Mesendoderm (in vitro differentiated cells): ENCODE measurements around the gene HP1BP3.
A peak's percentile ranks its signal among the peaks of the same experiment; 100 is the strongest.

Source experiments
- DNase-seq: peaks from one replicate; pipeline ENCODE4 v3.0.0; 2013
- H2AK5ac ChIP-seq: 2 replicates; pipeline ENCODE4 v1.6.1; 2013; ENCODE audit warnings: low read length, inconsistent platforms
- H2BK120ac ChIP-seq: 2 replicates; pipeline ENCODE4 v1.6.1; 2013; ENCODE audit warnings: low read depth, mild to moderate bottlenecking, low read length, moderate library complexity, mixed read lengths
- H2BK15ac ChIP-seq: replicated peaks from 2 replicates; pipeline ENCODE4 v1.6.1; 2013; ENCODE audit warnings: low read depth, mild to moderate bottlenecking, moderate library complexity
- H2BK5ac ChIP-seq: 2 replicates; pipeline ENCODE4 v1.6.1; 2013; ENCODE audit warnings: low read length, inconsistent platforms
- H3K18ac ChIP-seq: 2 replicates; pipeline ENCODE4 v1.6.1; 2013; ENCODE audit warnings: mild to moderate bottlenecking, low read length, mixed read lengths
- H3K23ac ChIP-seq: one replicate; pipeline ENCODE4 v1.6.1; 2013; ENCODE audit warnings: low read length
- H3K27ac ChIP-seq: 2 replicates; pipeline ENCODE4 v1.5.1; 2013; ENCODE audit warnings: low read depth, mild to moderate bottlenecking, inconsistent platforms, low read length, moderate library complexity
- H3K27me3 ChIP-seq: 2 replicates; pipeline ENCODE4 v1.6.1; 2013; ENCODE audit warnings: low read length, control low read depth, mild to moderate bottlenecking, inconsistent platforms; ENCODE audit not compliant: insufficient read depth, poor library complexity
- H3K36me3 ChIP-seq: 2 replicates; pipeline ENCODE4 v1.6.1; 2013; ENCODE audit warnings: low read length, inconsistent platforms; ENCODE audit not compliant: control insufficient read depth, insufficient read depth
- H3K4ac ChIP-seq: one replicate; pipeline ENCODE4 v1.6.1; 2013; ENCODE audit warnings: low read depth, mild to moderate bottlenecking, low read length, moderate library complexity
- H3K4me1 ChIP-seq: 2 replicates; pipeline ENCODE4 v1.6.1; 2013; ENCODE audit warnings: low read depth, low read length, inconsistent platforms; ENCODE audit not compliant: control insufficient read depth
- H3K4me2 ChIP-seq: 2 replicates; pipeline ENCODE4 v1.6.1; 2013; ENCODE audit warnings: low read length
- H3K4me3 ChIP-seq: 2 replicates; pipeline ENCODE4 v1.5.1; 2013; ENCODE audit warnings: mild to moderate bottlenecking, low read length
- H3K56ac ChIP-seq: one replicate; pipeline ENCODE4 v1.6.1; 2013; ENCODE audit warnings: low read length
- H3K79me1 ChIP-seq: 2 replicates; pipeline ENCODE4 v1.6.1; 2013; ENCODE audit warnings: low read length, inconsistent platforms
- H3K79me2 ChIP-seq: 2 replicates; pipeline ENCODE4 v1.6.1; 2013; ENCODE audit warnings: mild to moderate bottlenecking, low read length; ENCODE audit not compliant: control insufficient read depth, insufficient read depth
- H3K9ac ChIP-seq: 2 replicates; pipeline ENCODE4 v1.6.1; 2013; ENCODE audit warnings: low read length, inconsistent platforms
- H4K5ac ChIP-seq: one replicate; pipeline ENCODE4 v1.6.1; 2013; ENCODE audit warnings: low read length
- H4K8ac ChIP-seq: one replicate; pipeline ENCODE4 v1.6.1; 2013; ENCODE audit warnings: low read depth, mild to moderate bottlenecking, control low read depth, low read length, moderate library complexity
- WGBS: extraction: QIAGEN DNeasy Blood & Tissue Kit; methylation state at CpG from one replicate; pipeline ENCODE4 v1.1.7; 2013; ENCODE audit warnings: low lambda C conversion rate, missing lambda C conversion rate; ENCODE audit not compliant: insufficient coverage; ENCODE audit errors: extremely low coverage; 5-methylcytosine and 5-hydroxymethylcytosine counted together

The HP1BP3 gene

GRCh38 chr1:20716232-20716631 is 70.9 kb downstream of the HP1BP3 start:
- H3K27me3 ChIP-seq = no peaks in the 10 kb centered on the region
- no CpG with 5 or more reads among the region's 13 CpGs for WGBS
- no peak overlapping the region for H4K8ac ChIP-seq
- no peak overlapping the region for H3K18ac ChIP-seq
- H3K4me1 ChIP-seq = no peaks in the 10 kb centered on the region
- no peak overlapping the region for H2BK15ac ChIP-seq
- no peak overlapping the region for H3K4me2 ChIP-seq
- H3K36me3 ChIP-seq = no peaks in the 10 kb centered on the region
- H3K4me3 ChIP-seq = no peak overlapping the region
- no peak overlapping the region for H4K5ac ChIP-seq
- H3K79me2 ChIP-seq = no peaks in the 10 kb centered on the region
- no peak overlapping the region for H2AK5ac ChIP-seq
- H2BK5ac ChIP-seq = no peak overlapping the region
- no peak for DNase-seq
- no peak overlapping the region for H2BK120ac ChIP-seq
- H3K9ac ChIP-seq = no peak overlapping the region
- no peak overlapping the region for H3K27ac ChIP-seq
- no peak overlapping the region for H3K4ac ChIP-seq
- H3K56ac ChIP-seq = no peak overlapping the region
- H3K79me1 ChIP-seq = no peaks in the 10 kb centered on the region
- H3K23ac ChIP-seq = no peak overlapping the region

GRCh38 chr1:20715406-20715805 is 71.7 kb downstream of the HP1BP3 start:
- Histone ChIP-seq H3K79me1 (no peaks in the 10 kb centered on the region), H3K79me2 (no peaks in the 10 kb centered on the region), H3K4me1 (no peaks in the 10 kb centered on the region), H3K56ac (no peak overlapping the region), H3K9ac (no peak overlapping the region), H2BK15ac (no peak overlapping the region), H3K18ac (no peak overlapping the region), H2BK120ac (no peak overlapping the region), H3K27me3 (no peaks in the 10 kb centered on the region), H3K4me3 (no peak overlapping the region), H3K23ac (no peak overlapping the region), H2AK5ac (no peak overlapping the region), H2BK5ac (no peak overlapping the region), H4K8ac (no peak overlapping the region), H3K36me3 (no peaks in the 10 kb centered on the region), H3K27ac (no peak overlapping the region), H4K5ac (no peak overlapping the region), H3K4ac (no peak overlapping the region), H3K4me2 (no peak overlapping the region)
- no CpG with 5 or more reads among the region's 15 CpGs for WGBS
- DNase-seq = no peak

GRCh38 chr1:20713440-20713839 is 73.7 kb downstream of the HP1BP3 start:
- Histone ChIP-seq H3K56ac (no peak overlapping the region), H4K5ac (no peak overlapping the region), H3K4me1 (no peaks in the 10 kb centered on the region), H3K27me3 (no peaks in the 10 kb centered on the region), H2BK120ac (no peak overlapping the region), H3K18ac (no peak overlapping the region), H3K4me3 (no peak overlapping the region), H3K36me3 (no peaks in the 10 kb centered on the region), H3K23ac (no peak overlapping the region), H4K8ac (no peak overlapping the region), H3K4ac (no peak overlapping the region), H2AK5ac (no peak overlapping the region), H2BK15ac (no peak overlapping the region), H3K4me2 (no peak overlapping the region), H3K79me1 (no peaks in the 10 kb centered on the region), H3K79me2 (no peaks in the 10 kb centered on the region), H3K27ac (no peak overlapping the region), H3K9ac (no peak overlapping the region), H2BK5ac (no peak overlapping the region)
- no CpG with 5 or more reads among the region's 6 CpGs for WGBS
- DNase-seq = no peak

- Histone ChIP-seq H4K5ac (no peak overlapping the region), H2BK5ac (no peak overlapping the region), H2AK5ac (no peak overlapping the region), H3K79me1 (no peaks in the 10 kb centered on the region), H3K4me1 (no peaks in the 10 kb centered on the region), H3K56ac (no peak overlapping the region), H3K27me3 (no peaks in the 10 kb centered on the region), H3K9ac (no peak overlapping the region), H4K8ac (no peak overlapping the region), H3K27ac (no peak overlapping the region), H3K36me3 (no peaks in the 10 kb centered on the region), H3K4me2 (no peak overlapping the region), H2BK15ac (no peak overlapping the region), H3K4me3 (no peak overlapping the region), H3K23ac (no peak overlapping the region), H2BK120ac (no peak overlapping the region), H3K18ac (no peak overlapping the region), H3K4ac (no peak overlapping the region), H3K79me2 (no peaks in the 10 kb centered on the region)
- WGBS = no CpG with 5 or more reads among the region's 6 CpGs
- DNase-seq = no peak
Measured at GRCh38 chr1:20712215-20712577, 74.9 kb downstream of the HP1BP3 start.

GRCh38 chr1:20711285-20712214 is 75.6 kb downstream of the HP1BP3 start:
- Histone ChIP-seq H3K56ac (no peak overlapping the region), H3K27me3 (no peaks in the 10 kb centered on the region), H3K23ac (no peak overlapping the region), H3K79me1 (no peaks in the 10 kb centered on the region), H3K4ac (no peak overlapping the region), H2AK5ac (no peak overlapping the region), H3K9ac (no peak overlapping the region), H3K79me2 (no peaks in the 10 kb centered on the region), H2BK120ac (no peak overlapping the region), H3K18ac (no peak overlapping the region), H2BK5ac (no peak overlapping the region), H3K4me1 (no peaks in the 10 kb centered on the region), H4K8ac (no peak overlapping the region), H3K36me3 (no peaks in the 10 kb centered on the region), H3K4me2 (no peak overlapping the region), H3K4me3 (no peak overlapping the region), H4K5ac (no peak overlapping the region), H2BK15ac (no peak overlapping the region), H3K27ac (no peak overlapping the region)
- DNase-seq = peak; percentile 54
- no CpG with 5 or more reads among the region's 29 CpGs for WGBS
